GM20000 (cell line): Measurements from ENCODE around the gene KPNA4.

ENCODE experiments used
- DNase-seq: peaks from one replicate; pipeline ENCODE4 v3.0.0; 2012; ENCODE audit warnings: low spot score
- TF ChIP-seq, protein P1 (sequence below): IDR thresholded peaks from 2 replicates; pipeline ENCODE4 v1.5.1; 2012; ENCODE audit warnings: mild to moderate bottlenecking, control low read depth; ENCODE audit errors: extremely low read depth, missing control alignments

KPNA4 gene

DNA sequence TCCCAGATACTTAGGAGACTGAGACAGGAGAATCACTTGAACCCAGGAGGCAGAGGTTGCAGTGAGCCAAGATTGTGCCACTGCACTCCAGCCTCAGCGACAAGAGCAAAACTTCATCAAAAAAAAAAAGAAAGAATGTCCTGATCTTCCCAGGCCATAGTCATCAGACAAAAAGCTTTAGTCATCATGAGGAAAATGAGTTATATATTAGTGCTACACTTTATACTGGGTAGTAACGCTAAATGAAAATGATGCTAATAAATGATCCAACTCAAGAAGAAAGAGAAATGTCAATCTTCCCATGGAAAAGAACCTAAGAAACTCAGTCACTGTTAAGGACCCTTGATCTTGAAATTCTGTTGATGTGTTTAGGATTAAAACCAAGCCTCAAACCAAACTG is 89.5 kb downstream of the KPNA4 start:
- TF ChIP-seq, protein P1, sequence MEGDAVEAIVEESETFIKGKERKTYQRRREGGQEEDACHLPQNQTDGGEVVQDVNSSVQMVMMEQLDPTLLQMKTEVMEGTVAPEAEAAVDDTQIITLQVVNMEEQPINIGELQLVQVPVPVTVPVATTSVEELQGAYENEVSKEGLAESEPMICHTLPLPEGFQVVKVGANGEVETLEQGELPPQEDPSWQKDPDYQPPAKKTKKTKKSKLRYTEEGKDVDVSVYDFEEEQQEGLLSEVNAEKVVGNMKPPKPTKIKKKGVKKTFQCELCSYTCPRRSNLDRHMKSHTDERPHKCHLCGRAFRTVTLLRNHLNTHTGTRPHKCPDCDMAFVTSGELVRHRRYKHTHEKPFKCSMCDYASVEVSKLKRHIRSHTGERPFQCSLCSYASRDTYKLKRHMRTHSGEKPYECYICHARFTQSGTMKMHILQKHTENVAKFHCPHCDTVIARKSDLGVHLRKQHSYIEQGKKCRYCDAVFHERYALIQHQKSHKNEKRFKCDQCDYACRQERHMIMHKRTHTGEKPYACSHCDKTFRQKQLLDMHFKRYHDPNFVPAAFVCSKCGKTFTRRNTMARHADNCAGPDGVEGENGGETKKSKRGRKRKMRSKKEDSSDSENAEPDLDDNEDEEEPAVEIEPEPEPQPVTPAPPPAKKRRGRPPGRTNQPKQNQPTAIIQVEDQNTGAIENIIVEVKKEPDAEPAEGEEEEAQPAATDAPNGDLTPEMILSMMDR = no peak
- DNase-seq = no peak

DNA sequence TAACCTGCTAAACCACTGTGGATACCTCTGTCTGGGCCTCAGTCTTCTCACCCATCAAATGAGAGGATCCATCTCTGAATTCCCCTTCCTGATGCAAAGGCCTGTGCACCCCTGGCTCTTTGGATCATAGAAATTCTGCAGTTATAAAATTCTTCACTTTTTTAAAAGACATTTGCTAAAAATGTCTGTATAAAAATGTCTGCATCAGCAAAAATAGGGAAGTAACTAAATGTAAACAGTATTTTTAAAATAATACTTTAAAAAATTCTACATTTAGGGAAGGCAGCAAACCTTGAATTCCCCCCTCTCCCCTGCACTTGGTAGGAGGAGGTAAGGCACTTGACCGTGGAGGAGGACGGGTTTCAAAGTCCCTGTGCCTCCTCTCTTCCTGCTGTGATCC is 90.2 kb downstream of the KPNA4 start:
- no peak for DNase-seq

DNA sequence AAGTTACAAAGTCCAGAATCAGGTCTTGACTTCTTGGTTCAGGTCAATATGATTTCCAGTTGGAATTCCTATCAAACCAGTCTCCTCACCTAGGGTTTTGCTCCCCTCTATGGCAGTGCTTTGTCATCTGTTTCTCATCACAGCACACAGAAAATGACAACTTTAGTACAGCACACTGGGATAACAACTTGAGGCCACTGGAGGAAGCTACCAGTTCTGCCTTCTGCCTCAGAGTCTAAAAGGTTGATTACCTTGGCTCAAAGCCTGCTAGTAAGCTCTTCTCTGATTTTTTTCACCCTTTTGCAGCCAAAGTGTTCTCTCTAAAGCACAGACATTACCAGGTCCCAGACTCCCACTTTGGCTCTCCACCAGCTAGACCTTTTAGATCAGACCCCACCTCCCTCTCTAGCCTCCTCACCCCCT is 90.9 kb downstream of the KPNA4 start:
- no peak for DNase-seq
- TF ChIP-seq, protein P1 = no peak

More for the DNA sequence above, 90.2 kb downstream of the KPNA4 start:
- TF ChIP-seq, protein P1 = no peak

DNA sequence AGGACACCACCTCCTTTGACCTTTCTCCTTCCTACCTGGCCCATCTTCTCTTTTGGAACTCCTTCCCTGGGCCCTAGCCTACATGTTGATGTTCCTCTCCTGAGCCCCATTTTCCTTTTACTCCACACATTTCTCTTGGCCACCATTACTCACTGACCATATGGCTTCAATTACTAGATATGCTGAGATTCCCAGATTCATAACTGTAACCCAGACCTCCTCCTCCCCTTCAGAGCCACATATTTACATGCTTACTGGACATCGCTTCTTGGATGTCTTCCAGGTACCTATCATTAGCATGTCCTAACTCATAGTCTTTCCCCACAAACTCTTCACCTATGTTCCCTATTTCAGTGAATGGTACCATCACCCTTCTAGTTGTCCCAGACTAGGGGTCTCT is 91.4 kb downstream of the KPNA4 start:
- TF ChIP-seq, protein P1 = no peak
- no peak for DNase-seq

DNA sequence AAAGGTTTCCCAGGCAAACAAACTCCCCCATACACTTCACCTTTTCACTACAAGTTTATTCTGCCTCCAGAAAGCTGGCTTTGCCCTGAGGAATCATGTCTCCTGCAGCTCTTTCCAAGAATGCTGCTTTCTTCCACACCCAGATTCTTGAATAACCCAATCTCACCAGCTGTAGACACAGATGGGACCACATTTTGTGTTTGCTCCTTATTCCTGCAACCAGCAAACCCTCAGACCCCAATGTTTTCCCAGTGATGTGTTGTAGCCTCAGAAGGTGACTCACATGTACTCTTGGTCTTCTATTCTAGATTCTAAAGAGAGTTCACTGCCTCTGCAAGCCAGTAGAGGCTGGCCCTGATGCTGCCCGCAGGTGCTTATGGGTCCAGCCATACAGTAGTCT is 92.2 kb downstream of the KPNA4 start:
- TF ChIP-seq, protein P1 = no peak
- DNase-seq = no peak

DNA sequence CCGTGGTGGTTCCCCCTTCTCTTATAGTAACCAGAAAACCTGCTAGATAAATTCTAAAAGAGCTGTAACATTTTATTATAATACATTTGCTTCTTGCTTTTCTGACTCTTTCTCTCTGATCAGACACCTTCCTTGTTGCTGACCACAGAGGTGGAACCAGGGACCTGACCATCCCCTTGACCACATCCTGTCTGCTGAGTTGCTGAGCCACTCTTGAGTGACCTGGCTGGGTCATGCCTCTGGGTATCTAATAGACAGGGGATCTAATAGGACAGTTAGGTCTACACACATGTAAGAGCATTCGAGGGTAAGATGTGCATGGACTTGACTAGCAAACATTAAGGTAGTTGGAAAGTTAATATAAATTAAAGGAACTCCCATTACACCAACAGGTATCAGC is 93.0 kb downstream of the KPNA4 start:
- no peak for DNase-seq
- TF ChIP-seq, protein P1 = no peak

DNA sequence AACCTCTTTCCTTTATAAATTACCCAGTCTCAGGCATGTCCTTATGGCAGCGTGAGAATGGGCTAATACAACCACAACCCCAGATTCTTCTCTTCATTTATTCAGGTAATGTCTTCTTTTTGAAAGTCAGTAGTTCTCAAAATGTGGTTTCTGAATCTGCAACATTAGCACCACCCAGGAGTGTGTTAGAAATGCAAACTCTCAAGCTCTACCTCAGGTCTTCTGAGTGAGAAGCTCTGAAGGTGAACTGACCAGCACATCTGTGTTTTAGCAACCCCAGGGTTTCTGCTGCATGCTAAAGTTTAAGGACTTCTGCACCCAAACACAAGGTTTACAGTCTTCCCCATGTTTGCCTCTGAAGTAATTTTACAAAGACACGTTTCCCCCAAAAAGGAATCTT is 93.5 kb downstream of the KPNA4 start:
- DNase-seq = no peak
- TF ChIP-seq, protein P1 = no peak

DNA sequence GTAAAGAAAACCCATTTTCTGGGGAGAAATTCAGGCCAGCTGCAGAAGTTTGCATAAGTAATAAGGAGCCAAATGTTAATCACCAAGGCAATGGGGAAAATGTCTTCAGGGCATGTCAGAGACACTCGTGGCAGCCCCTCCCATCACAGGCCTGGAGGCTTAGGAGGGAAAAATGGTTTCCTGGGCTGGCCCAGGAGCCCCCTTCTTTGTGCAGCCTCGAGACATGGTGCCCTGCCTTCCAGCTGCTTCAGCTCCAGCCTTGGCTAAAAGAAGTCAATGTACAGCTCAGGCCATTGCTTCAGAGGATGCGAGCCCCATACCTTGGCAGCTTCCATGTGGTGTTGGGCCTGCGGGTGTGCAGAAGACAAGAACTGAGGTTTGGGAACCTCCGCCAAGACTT is 95.2 kb downstream of the KPNA4 start:
- TF ChIP-seq, protein P1 = no peak
- DNase-seq = no peak
